GM12878 (cell line): ENCODE data around the gene KCNJ3. TPM values are rescaled to one million over a fixed set of nuclear protein-coding genes. Genes with fewer than 3 reads are reported as not detected.

Source experiments
- ATAC-seq: fragments of 200-7000 bp; cut with Tn5 transposase; 3 replicates; pipeline ENCODE4 v1.9.1; 2020; ENCODE audit warnings: mild to moderate bottlenecking, moderate library complexity
- BruUV-seq: library from RNA; stranded (reverse); fragments of 400-500 nt; replicated peaks from 2 replicates; lab custom pipeline; 2021; lab: Mats Ljungman, UMichigan
- CTCF ChIA-PET: fragments of 300-600 bp; sonication (Branson Sonifier 250); formaldehyde crosslinking; extraction: SDS; loops from one replicate; lab custom pipeline; 2021; ENCODE audit warnings: inconsistent platforms; lab: Yijun Ruan, JAX
- POLR2A ChIA-PET: fragments of 350-600 bp; formaldehyde crosslinking; extraction: SDS; loops from one replicate; lab custom pipeline; 2021; ENCODE audit warnings: inconsistent platforms; lab: Charles Lee
- RAD21 ChIA-PET: fragments of 300-600 bp; sonication (Branson Sonifier 250); formaldehyde crosslinking; loops from one replicate; lab custom pipeline; 2023; ENCODE audit warnings: antibody characterized with exemption; ENCODE audit not compliant: unreplicated experiment; lab: Charles Lee
- SMC1A ChIA-PET: fragments of 300-600 bp; sonication (Branson Sonifier 250); formaldehyde crosslinking; loops from one replicate; lab custom pipeline; 2023; ENCODE audit not compliant: unreplicated experiment, uncharacterized antibody; lab: Charles Lee
- DNase-seq: peaks from one replicate; pipeline ENCODE4 v3.0.0-alpha.2; 2011; ENCODE audit warnings: low read depth, low spot score
- FAIRE-seq: peaks from 3 replicates; lab custom pipeline; 2011; peaks lifted over from hg19 to GRCh38; lab: Jason Lieb, UNC
- H2AFZ ChIP-seq: 2 replicates; pipeline ENCODE4 v1.6.0; 2011; ENCODE audit warnings: low read depth, low read length, control low read depth; ENCODE audit not compliant: control insufficient read depth
- H3K27ac ChIP-seq: 2 replicates; pipeline ENCODE4 v1.5.1; 2011; ENCODE audit warnings: control low read depth; ENCODE audit not compliant: control insufficient read depth, insufficient read depth
- H3K27me3 ChIP-seq, 2 experiments: replicated peaks in 1 of 2; 2 replicates each; pipeline versions ENCODE4 v1.6.0 to v1.6.1; 2011; ENCODE audit warnings: low read length in 1 of 2; ENCODE audit not compliant: control insufficient read depth in 2 of 2, insufficient read depth in 2 of 2
- H3K36me3 ChIP-seq, 2 experiments: 2 replicates each; pipeline ENCODE4 v1.5.1; 2011; ENCODE audit warnings: low read length in 1 of 2; ENCODE audit not compliant: control insufficient read depth in 2 of 2, insufficient read depth in 2 of 2
- H3K4me1 ChIP-seq: 2 replicates; pipeline ENCODE4 v1.6.1; 2011; ENCODE audit warnings: mild to moderate bottlenecking, low read length, moderate library complexity, mixed read lengths; ENCODE audit not compliant: control insufficient read depth, insufficient read depth
- H3K4me2 ChIP-seq: 2 replicates; pipeline ENCODE4 v1.6.0; 2011; ENCODE audit warnings: control low read depth; ENCODE audit not compliant: control insufficient read depth, insufficient read depth
- H3K4me3 ChIP-seq: fragments of 200-600 bp; sonication (generic); 2 replicates; pipeline ENCODE4 v1.5.1; 2016
- H3K79me2 ChIP-seq: 2 replicates; pipeline ENCODE4 v1.6.0; 2011; ENCODE audit warnings: low read length; ENCODE audit not compliant: control insufficient read depth, insufficient read depth
- H3K9ac ChIP-seq: 2 replicates; pipeline ENCODE4 v1.8.0; 2011; ENCODE audit warnings: low read length, control low read depth, mixed read lengths; ENCODE audit not compliant: control insufficient read depth, insufficient read depth
- H3K9me3 ChIP-seq: replicated peaks from 3 replicates; pipeline ENCODE4 v1.5.1; 2011; ENCODE audit warnings: mild to moderate bottlenecking, low read length; ENCODE audit not compliant: control insufficient read depth, insufficient read depth
- H4K20me1 ChIP-seq: 2 replicates; pipeline ENCODE4 v1.6.0; 2011; ENCODE audit not compliant: control insufficient read depth, insufficient read depth
- ATF7 ChIP-seq: fragments of 450-650 bp; IDR thresholded peaks from 2 replicates; pipeline ENCODE4 v1.6.1; 2016; ENCODE audit warnings: low read depth, mild to moderate bottlenecking
- BCL11A ChIP-seq: IDR thresholded peaks from 2 replicates; pipeline ENCODE4 v1.6.1; 2011; ENCODE audit warnings: low read depth, low read length
- BCL3 ChIP-seq: IDR thresholded peaks from 2 replicates; pipeline ENCODE4 v1.6.1; 2011; ENCODE audit warnings: borderline replicate concordance, low read depth, mild to moderate bottlenecking, moderate library complexity, low read length; ENCODE audit not compliant: insufficient read depth, poor library complexity, severe bottlenecking
- BHLHE40 ChIP-seq, 2 experiments: fragments of 450-650 bp in 1 of 2; IDR thresholded peaks; 2 replicates each; pipeline ENCODE4 v1.6.1; 2011 to 2017; ENCODE audit warnings: low read depth in 2 of 2, borderline replicate concordance in 1 of 2, improper control_type of control experiment in 1 of 2, low read length in 1 of 2, mild to moderate bottlenecking in 1 of 2
- CHD4 ChIP-seq: fragments of 200-600 bp; sonication (generic); IDR thresholded peaks from 2 replicates; pipeline ENCODE4 v1.6.1; 2016; ENCODE audit warnings: mild to moderate bottlenecking
- EED ChIP-seq: sonication (generic); IDR thresholded peaks from 2 replicates; pipeline ENCODE4 v1.6.1; 2016; ENCODE audit warnings: antibody characterized with exemption, low read depth
- EP300 ChIP-seq, 2 experiments: fragments of 150-350 bp in 1 of 2; IDR thresholded peaks; 2 replicates each; pipeline ENCODE4 v1.6.1; 2011 to 2012; ENCODE audit warnings: low read depth in 2 of 2, low read length in 2 of 2, borderline replicate concordance in 1 of 2, improper control_type of control experiment in 1 of 2, inconsistent platforms in 1 of 2; ENCODE audit not compliant: control insufficient read depth in 1 of 2
- HSF1 ChIP-seq: fragments of 150-350 bp; IDR thresholded peaks from 2 replicates; pipeline ENCODE4 v1.6.1; 2014; ENCODE audit warnings: mild to moderate bottlenecking, low read depth, low read length
- IRF3 ChIP-seq: fragments of 450-650 bp; IDR thresholded peaks from 2 replicates; pipeline ENCODE4 v1.6.1; 2014; ENCODE audit warnings: mild to moderate bottlenecking
- KDM1A ChIP-seq: fragments of 200-600 bp; sonication (generic); IDR thresholded peaks from 2 replicates; pipeline ENCODE4 v1.6.1; 2016; ENCODE audit warnings: borderline replicate concordance
- MYC ChIP-seq: IDR thresholded peaks from 2 replicates; pipeline ENCODE4 v1.6.1; 2011; ENCODE audit warnings: mild to moderate bottlenecking, low read length, moderate library complexity, inconsistent platforms; ENCODE audit not compliant: insufficient read depth, insufficient replicate concordance, insufficient read length, severe bottlenecking
- NR2C1 ChIP-seq: fragments of 450-650 bp; IDR thresholded peaks from 2 replicates; pipeline ENCODE4 v1.6.1; 2017; ENCODE audit warnings: antibody characterized with exemption, mild to moderate bottlenecking, moderate library complexity
- NR2F1 ChIP-seq: fragments of 450-650 bp; conservative IDR thresholded peaks from 2 replicates; pipeline ENCODE4 v1.6.1; 2017; ENCODE audit warnings: mild to moderate bottlenecking
- RAD51 ChIP-seq: fragments of 450-650 bp; IDR thresholded peaks from 2 replicates; pipeline ENCODE4 v1.6.1; 2016; ENCODE audit warnings: moderate library complexity, mild to moderate bottlenecking, inconsistent platforms
- ZNF687 ChIP-seq: fragments of 450-650 bp; IDR thresholded peaks from 2 replicates; pipeline ENCODE4 v1.6.1; 2017; ENCODE audit warnings: mild to moderate bottlenecking, moderate library complexity
- WGBS: methylation state at CpG from one replicate; pipeline ENCODE4 v1.1.6; 2016; ENCODE audit warnings: low lambda C conversion rate; ENCODE audit not compliant: insufficient replicate concordance, insufficient coverage; ENCODE audit errors: missing lambda C conversion rate; 5-methylcytosine and 5-hydroxymethylcytosine counted together
- in situ Hi-C: fragments of 300-500 bp; cut with MboI; formaldehyde crosslinking; loops from 9 replicates; pipeline ENCODE4 v1.14.3; 2018; ENCODE audit warnings: mixed read lengths
- intact Hi-C: fragments of 100-400 bp; cut with micrococcal nuclease; formaldehyde crosslinking; loops from one replicate; pipeline ENCODE4 v1.14.2; 2022; ENCODE audit not compliant: unreplicated experiment
- polyA plus RNA-seq, 11 experiments: library from polyadenylated mRNA; depleted of rRNA in 4 of 11; unstranded in 6 of 11; stranded (reverse) in 5 of 11; fragments of >200 nt; fragmentation: Nextera tagmentation in 4 of 11; fragmentation: Illumina TruSeq in 1 of 11; extraction: Ambion mirVana in 4 of 11; extraction: Trizol in 1 of 11; gene quantifications; 1 replicate in 1 of 11; 2 replicates in 10 of 11; pipeline versions ENCODE4 v1.2.1 to v1.2.3, GENCODE V29; 2011 to 2016; ENCODE audit warnings: inconsistent platforms in 2 of 11, missing spikeins in 2 of 11, low read depth in 1 of 11
- total RNA-seq, 4 experiments: library from RNA; depleted of rRNA in 3 of 4; stranded (reverse); fragments of >200 nt in 3 of 4; fragmentation: Illumina TruSeq in 1 of 4; extraction: Trizol in 1 of 4; gene quantifications; 2 replicates each; pipeline versions ENCODE4 v1.2.1 to v1.2.3, GENCODE V29; 2013 to 2021

Gene KCNJ3
- total and polyA plus RNA-seq, 10 of the 15 experiments (the other 5 are each of a cell fraction or from before 2014, with no cell fraction given), result 0.01 to 1.1 (median 0.04) TPM; not detected in 6

GRCh38 chr2:154825358-154825757 is 126.9 kb downstream of the KCNJ3 start:
- CTCF ChIA-PET, result no interaction called here
- TF ChIP-seq ATF7 (no peak), MYC (no peak), HSF1 (no peak), RAD51 (no peak), NR2F1 (no peak), KDM1A (no peak), NR2C1 (no peak), BCL11A (no peak), EED (no peak), EP300 (IDR thresholded peaks at IDR 0.05; ENCODE audit: borderline replicate concordance in 1 of 2, control insufficient read depth in 1 of 2, low read depth in 2 of 2, low read length in 2 of 2) (no peak), BCL3 (no peak), ZNF687 (no peak), BHLHE40 (IDR thresholded peaks at IDR 0.05; ENCODE audit: borderline replicate concordance in 1 of 2, low read depth in 2 of 2, low read length in 1 of 2) (no peak), CHD4 (no peak), IRF3 (no peak)

More at GRCh38 chr2:154825358-154825757, 126.9 kb downstream of the KCNJ3 start:
- FAIRE-seq (no peak), ATAC-seq (no peak), DNase-seq (no peak)
- no peaks in the 10 kb centered on the region for H3K4me1 ChIP-seq
- no peak overlapping the region for H3K27ac ChIP-seq
- RAD21 ChIA-PET, result no interaction called here
- POLR2A ChIA-PET, result no interaction called here
- no peak overlapping the region for H2AFZ ChIP-seq
- no peak overlapping the region for H3K9ac ChIP-seq
- SMC1A ChIA-PET, result interaction anchor here (1.7 kb wide), 1 partner anchor 12 kb away, joined by 3 read pairs; no protein-coding TSS in a partner anchor
- H3K27me3 ChIP-seq, result no peaks in the 10 kb centered on the region
- no peaks in the 10 kb centered on the region for H4K20me1 ChIP-seq
- H3K36me3 ChIP-seq, result no peaks in the 10 kb centered on the region
- no peaks in the 10 kb centered on the region for H3K79me2 ChIP-seq
- H3K9me3 ChIP-seq, result no peaks in the 10 kb centered on the region
- intact Hi-C loops (no loop called here), in situ Hi-C loops (no loop called here)
- no peak overlapping the region for H3K4me2 ChIP-seq
- no peak overlapping the region for H3K4me3 ChIP-seq
- no TSS peak for BruUV-seq
- 0% methylated on average over 2 of the region's 2 CpGs for WGBS
